Medulla oblongata (tissue), 1 donor: Measurements from ENCODE around the gene MORN5.

ENCODE experiments used
- DNase-seq: peaks from one replicate; pipeline ENCODE4 v3.0.0-alpha.2; 2015; ENCODE audit errors: extremely low spot score

The MORN5 gene

GRCh38 chr9:122214507-122214906 is 54.8 kb downstream of the MORN5 start:
- DNase-seq = no peak

GRCh38 chr9:122215663-122216062 is 56.0 kb downstream of the MORN5 start:
- no peak for DNase-seq

- no peak for DNase-seq
Observed at GRCh38 chr9:122216138-122216797, 56.6 kb downstream of the MORN5 start.

GRCh38 chr9:122216798-122217418 is 57.2 kb downstream of the MORN5 start:
- DNase-seq = no peak

DNA sequence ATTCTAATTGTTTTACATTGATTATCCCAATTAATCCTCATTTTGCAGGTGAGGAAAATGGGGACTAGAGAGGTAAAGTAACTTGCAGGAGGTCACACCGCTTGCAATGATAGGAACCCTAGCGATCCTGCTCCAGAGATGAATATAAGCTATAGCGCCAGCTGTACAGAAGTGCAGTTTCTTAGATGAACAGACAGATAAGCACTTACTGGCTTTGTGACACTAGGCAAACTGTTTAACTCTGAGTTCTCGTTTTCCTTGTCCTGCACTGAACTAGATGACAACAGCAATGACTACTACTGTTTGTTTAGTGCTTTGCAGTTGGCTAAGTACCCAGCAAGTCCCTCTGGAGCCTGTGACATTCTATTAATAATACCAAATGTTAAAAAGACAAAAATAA is 57.9 kb downstream of the MORN5 start:
- no peak for DNase-seq

DNA sequence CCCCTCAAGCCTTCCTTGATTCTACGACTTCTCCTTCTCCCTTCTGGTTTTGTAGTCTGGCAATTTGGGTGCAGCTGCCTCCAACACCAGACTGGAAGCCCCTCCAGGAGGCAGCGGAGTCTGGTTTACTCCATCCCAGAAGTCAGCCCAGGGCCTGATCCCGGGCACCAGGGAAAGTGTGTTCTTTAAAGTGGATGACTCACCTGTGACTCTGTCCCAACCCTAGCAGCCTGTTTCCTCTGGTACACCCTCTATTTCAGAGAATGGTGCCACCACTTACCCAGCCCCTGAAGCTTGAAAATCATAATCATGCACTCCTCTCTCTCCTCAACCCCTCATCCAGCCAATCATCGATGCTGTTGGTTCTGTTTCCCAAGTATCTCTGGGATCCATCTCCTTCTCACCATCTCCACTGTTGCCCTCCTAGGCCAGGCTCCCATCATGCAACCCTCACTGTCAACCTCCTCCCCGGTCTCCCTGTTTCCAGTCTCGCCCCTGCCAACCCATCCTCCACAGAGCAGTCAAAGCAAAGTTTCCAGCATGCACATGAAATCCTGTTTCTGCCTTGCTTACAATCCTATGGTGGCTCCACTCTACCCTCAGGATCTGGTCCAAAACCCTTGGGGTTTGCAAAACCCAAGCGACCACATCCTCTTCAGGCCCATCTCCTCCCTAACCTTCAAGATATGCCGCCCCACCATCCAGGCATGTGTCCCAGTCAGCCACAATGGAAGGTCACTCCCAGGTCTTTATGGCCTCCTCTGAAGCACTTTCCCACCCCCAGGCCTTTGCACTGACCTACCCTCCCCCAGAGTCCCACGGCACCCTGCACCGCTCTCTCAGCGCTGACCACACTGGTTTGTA is 58.6 kb downstream of the MORN5 start:
- DNase-seq = no peak

DNA sequence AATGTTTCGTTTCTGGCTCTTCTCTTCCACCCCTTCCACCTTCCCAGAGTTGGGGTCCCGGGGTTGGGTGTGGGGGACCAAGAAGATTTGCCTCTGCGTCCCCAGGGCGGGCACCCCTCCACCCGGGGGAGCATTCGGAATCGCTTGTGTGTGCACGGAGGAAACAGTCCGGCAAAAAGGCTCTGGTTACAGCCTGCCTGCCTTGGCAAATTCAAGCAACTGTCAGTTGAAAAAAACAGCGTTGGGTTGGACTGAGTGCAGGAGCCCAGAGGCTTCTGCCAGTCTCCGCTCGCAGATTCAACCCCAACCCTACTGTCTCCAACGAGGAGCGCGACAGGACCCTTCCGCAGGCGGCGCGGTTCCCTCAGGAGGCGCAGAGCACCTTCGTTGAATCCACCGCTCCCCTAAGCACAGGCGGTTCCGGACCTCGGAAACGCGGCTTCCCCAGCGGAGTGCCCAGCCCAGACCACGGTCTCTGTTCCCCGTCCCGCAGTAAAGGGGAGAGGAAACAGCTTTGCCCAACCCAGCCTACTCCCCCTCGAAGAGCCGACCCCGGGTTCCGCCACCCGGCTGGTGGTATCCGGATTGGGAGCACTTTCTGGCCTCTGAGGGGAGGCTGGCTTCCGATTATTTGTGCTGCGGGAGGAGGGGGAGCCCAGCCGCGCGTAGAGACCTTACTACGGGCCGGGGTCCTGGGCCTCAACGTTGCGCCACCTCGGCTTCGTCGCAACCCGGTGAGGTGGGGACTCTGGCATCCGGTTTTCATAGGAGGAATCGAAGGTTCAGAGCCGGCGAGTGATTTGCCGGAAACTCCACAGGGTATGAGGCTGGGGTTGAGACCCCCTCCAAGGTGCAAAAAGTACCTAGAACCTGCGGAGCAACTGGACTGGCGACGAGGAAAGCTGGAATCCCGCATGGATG is 59.5 kb downstream of the MORN5 start:
- DNase-seq = no peak

GRCh38 chr9:122219856-122220672 is 60.4 kb downstream of the MORN5 start:
- DNase-seq = no peak

DNA sequence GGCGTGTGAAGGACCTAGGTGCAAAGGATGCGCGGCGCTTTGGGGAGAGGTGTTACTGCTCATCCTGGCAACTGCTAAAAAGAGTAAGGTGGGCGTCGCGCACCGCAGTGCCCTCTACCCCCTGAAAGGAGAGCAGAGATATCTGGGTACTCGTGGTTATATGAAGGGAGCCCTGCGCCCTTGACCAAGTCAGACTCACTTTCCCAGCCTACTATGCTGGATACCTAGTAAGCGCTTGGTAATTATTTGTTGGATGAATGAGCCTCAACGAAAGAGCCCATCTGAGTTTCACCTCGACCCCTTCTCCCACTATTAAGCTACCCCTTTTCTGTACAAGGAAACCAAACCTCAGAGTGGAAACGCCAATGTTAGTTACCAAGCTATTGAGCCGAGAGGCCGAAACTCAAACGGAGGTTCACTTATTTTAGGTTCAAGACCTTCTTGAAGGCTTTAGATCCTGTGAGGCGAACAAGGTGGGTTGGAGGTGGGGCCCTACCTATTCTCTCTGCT is 61.0 kb downstream of the MORN5 start:
- no peak for DNase-seq

DNA sequence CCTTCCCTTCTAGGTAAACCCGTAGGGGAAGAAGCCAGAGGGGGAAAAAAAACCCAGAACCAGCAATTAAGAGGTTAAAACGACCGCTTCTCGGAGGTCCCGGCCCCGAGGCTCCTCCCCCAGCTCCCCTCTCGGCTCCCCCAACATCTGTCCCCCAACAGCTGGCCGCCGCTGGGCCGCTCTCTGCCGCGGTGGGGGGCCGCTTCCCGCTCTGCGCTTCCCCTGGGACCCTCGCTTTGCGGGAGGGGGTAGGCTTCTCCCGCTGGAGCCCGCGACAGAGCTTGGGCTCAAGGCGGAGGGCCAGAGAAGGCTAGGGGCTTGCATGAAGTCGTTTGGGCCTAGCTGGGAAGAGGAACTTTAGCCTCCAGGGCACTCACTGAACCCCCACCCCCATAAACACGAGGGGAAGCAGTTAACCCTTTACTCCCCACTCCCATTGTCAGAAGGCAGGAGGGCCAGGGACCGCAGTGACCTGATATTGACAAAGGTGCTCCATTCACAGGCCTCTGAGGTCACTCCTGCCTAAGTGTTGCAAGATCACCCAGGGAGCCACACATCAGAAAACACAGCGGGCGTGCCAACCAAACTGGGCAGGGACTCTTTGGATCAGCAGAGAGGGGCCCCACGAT is 61.6 kb downstream of the MORN5 start:
- DNase-seq = no peak

DNA sequence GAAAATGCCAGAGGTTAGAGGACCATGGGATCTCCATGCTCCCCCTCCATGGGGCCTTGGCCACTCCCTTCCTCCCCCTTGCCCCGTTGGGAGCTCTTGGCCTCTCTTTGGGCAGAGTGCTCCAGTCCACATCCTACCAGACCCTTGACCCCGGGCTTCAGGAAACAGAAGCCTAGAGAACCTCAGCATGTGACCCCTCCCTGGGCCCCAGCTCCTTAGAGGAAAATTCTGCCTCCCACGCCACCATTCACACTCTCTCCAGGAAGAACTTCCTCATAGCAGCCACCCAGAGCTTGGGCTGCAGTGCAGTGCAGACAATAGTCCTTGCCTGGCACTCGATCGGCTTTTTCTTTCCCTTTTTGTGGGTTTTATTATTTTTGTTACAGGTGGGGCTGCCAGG is 63.1 kb downstream of the MORN5 start:
- DNase-seq = no peak

GRCh38 chr9:122223435-122223834 is 63.7 kb downstream of the MORN5 start:
- DNase-seq = no peak

DNA sequence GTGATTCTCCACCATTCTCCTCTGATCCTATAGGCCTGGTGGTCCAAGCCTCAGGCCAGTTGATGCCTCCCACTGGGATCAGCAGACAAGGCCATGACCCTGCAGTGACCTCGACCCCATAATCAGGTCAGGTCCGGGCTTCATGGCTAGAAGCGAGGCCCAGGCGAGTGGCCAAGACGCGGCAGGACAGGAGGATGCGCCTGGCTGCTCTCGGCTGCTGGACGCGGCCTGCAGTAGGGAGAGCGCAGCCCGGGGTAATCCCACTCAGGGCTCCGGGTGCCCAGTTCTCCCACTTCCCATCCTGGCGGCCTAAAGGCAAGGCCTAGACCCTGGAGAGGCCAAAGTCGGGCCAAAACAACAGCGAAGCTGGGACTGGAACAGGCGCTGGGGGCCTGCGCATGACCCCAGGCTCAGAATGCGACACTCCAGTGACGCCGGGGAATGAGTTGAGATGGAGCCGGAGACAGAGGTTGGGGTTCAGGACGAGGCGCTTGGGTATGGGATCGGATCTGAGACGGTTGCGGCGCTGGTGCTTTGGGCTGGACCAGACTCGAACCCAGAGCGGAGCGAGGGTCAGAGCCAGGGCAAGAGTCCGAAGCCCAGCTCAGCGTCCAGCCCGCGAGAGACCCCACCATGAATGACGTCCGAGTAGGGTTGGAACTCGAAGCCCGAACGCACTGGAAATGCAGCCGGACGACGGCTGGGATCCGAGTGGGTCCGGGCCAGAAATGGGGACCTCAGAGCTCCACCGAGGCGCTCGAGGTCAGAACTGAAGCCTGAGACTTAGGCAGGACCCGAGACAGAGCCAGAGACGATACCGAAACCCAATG is 65.8 kb downstream of the MORN5 start:
- no peak for DNase-seq

DNA sequence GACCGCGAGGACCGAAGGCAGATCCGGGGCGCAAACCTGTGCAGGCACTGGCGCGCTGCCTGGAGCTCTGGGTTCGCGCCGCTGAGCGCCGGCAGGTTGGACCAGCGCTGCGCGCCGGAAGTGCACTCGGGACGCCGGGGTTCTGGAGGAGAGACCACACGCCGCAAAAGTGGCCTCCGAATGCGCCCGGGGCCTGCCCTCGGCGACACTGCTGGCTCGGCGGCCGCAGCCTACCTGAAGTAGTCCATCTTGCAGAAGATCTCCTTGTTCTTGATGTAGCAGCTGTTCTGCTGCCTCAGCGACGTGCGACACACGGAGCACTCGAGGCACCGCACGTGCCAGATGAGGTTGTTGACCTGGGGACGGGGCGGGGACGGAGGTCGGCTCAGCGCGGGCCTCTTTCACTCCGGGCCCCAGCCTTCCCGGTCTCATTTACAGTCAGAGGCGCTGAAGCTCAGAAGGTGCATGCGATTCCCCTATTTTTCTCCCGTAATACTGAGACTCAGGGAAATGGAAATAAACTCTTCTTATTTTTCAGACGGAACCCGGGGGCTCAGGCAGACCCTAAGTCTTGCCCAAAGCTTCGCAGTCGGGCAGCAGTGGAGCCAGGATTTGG is 66.5 kb downstream of the MORN5 start:
- no peak for DNase-seq

DNA sequence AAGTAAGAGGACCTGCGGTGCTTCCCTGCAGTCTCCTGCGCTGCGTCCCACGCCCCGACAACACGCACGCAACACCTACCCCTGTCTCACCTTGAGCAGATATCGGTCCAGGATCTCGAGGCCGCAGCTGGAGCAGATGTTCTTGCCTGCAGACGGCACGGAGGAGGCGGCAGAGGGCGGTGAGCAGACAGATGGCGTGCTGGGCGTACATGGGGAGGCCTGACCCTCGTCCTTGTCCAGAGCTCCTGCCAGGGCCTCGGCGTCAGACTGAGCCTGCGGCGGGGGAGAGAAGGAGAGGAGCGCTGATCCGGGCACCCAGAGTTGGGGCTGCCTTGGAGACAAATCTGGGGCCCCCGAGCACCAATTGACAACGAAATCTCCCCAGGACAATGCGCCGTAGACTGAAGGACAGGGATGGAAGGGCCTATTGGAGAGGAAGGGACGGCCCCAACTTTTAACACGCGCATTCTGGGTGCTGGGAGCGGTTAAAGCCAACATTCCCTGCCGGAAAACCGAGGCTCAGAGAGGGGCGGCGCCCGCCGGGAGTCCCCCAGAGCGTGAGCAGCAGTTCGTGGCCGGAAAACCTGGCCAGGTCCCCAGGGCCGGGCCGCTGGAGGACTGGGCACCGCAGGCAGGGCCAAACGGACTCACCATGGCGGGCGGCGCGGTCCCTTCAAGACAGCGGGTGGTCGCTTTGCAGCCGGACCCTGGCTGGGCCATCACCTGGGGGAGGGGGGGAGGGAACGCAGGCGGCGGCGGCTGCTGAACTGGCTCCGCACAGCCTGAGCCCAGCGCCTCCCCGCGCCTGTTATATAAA is 67.3 kb downstream of the MORN5 start:
- DNase-seq = no peak

GRCh38 chr9:122227575-122227900 is 67.8 kb downstream of the MORN5 start:
- DNase-seq = no peak

DNA sequence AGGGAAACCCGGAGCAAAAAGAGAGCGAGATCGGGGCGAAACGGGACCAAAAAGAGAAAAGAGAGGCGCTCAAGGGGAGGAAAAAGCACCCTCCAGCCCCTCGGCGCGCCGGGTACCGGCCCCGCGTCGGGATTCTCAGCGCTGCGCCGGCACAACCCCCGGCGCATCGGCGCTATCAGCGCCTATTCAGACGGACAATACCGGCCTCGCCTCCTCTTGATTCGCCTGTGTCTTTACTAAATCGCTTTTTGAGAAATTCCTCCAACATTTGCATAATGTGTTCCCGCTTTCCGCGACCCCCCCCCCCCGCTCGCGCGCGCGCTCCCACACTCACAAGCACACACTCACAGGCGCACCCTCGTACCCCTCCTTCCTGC is 68.5 kb downstream of the MORN5 start:
- no peak for DNase-seq
